Jurkat, Clone E6-1 (cell line): Measurements from ENCODE around the gene HMMR. TPM values are rescaled to one million over a fixed set of nuclear protein-coding genes. Genes with fewer than 3 reads are reported as not detected.
"Not testable (repeated sequence)": the region's sequence is repeated elsewhere in the genome, so short reads cannot be mapped to it uniquely, and the experiment has no call there.

Source experiments
- DNase-seq: peaks from one replicate; pipeline ENCODE4 v3.0.0-alpha.2; 2011; ENCODE audit warnings: low read depth, low spot score
- H3K4me3 ChIP-seq: 2 replicates; pipeline ENCODE4 v1.5.1; 2011; ENCODE audit warnings: mild to moderate bottlenecking, low read length, control low read depth, moderate library complexity
- polyA plus RNA-seq: library from polyadenylated mRNA; unstranded; fragments of >200 nt; gene quantifications from one replicate; pipeline ENCODE4 v1.2.1, GENCODE V29; 2012; ENCODE audit warnings: missing spikeins; ENCODE audit not compliant: insufficient read length, insufficient read depth

HMMR gene
- polyA plus RNA-seq: 90.0 TPM

- H3K4me3 ChIP-seq: peak within 1 kb of the TSS; percentile 79
- DNase-seq: peak; percentile 41
Observed at GRCh38 chr5:163460562-163461171, at the start of gene HMMR. TSS of gene HMMR (plus strand) at chr5:163460632. CDS start at chr5:163460693, 61 bp downstream.

GRCh38 chr5:163415673-163416072 is 44.8 kb upstream of the HMMR start:
- not testable (repeated sequence) for H3K4me3 ChIP-seq, DNase-seq

GRCh38 chr5:163424836-163425235 is 35.6 kb upstream of the HMMR start:
- H3K4me3 ChIP-seq: no peak overlapping the region
- no peak for DNase-seq

GRCh38 chr5:163426128-163426527 is 34.3 kb upstream of the HMMR start:
- not testable (repeated sequence) for H3K4me3 ChIP-seq, DNase-seq

GRCh38 chr5:163432544-163432943 is 27.9 kb upstream of the HMMR start:
- DNase-seq: no peak
- no peak overlapping the region for H3K4me3 ChIP-seq

DNA sequence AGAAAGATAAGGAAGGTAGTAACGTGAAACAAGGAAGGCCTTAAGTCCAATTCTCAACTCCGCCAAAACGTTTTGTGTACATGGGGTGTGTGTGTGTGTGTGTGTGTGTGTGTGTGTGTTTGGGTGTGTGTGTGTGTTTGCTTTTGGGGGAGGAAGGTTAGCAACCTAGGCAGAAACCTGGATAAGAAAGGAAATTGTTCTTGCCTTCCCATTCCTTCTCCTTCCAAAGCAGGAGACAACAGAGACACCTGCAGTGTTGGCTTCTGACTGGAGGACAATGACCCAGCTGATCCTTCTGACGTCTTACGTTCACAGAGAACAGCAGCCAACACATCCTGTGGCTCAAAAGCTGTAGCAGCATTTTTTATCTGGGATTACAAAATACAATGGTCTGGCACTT is 27.2 kb upstream of the HMMR start:
- no peak for DNase-seq
- no peak overlapping the region for H3K4me3 ChIP-seq

GRCh38 chr5:163434401-163434866 is 26.0 kb upstream of the HMMR start:
- no peak overlapping the region for H3K4me3 ChIP-seq
- DNase-seq: no peak

GRCh38 chr5:163436515-163436914 is 23.9 kb upstream of the HMMR start:
- H3K4me3 ChIP-seq: peak overlapping the region; percentile 87

GRCh38 chr5:163437011-163437308 is 23.5 kb upstream of the HMMR start:
- DNase-seq: no peak
- peak overlapping the region; percentile 87 for H3K4me3 ChIP-seq

More at GRCh38 chr5:163436515-163436914, 23.9 kb upstream of the HMMR start:
- no peak for DNase-seq

- H3K4me3 ChIP-seq: peak within 1 kb of the TSS; percentile 87
- DNase-seq: peak; percentile 93
Observed at GRCh38 chr5:163437309-163438182, 22.9 kb upstream of the HMMR start, which contains the start of gene CCNG1. TSS of gene CCNG1 (plus strand) at chr5:163437595. CDS start at chr5:163439257, 1,662 bp downstream.

DNA sequence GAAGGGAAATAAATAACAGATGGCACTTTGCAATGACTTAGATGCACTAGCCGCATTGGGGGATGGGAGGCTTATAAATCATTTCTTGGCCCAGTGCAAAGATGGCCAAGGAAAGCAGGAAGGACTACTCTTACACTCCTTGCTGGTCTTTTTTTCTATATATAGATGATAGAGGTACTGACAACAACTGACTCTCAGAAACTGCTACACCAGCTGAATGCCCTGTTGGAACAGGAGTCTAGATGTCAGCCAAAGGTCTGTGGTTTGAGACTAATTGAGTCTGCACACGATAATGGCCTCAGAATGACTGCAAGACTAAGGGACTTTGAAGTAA is 21.4 kb upstream of the HMMR start:
- no peak overlapping the region for H3K4me3 ChIP-seq
- peak; percentile 27 for DNase-seq

GRCh38 chr5:163440954-163441353 is 19.5 kb upstream of the HMMR start:
- no peak for DNase-seq

GRCh38 chr5:163444526-163444925 is 15.9 kb upstream of the HMMR start:
- no peak for DNase-seq
- H3K4me3 ChIP-seq: no peak overlapping the region

More at GRCh38 chr5:163440954-163441353, 19.5 kb upstream of the HMMR start:
- no peak overlapping the region for H3K4me3 ChIP-seq

GRCh38 chr5:163445345-163445744 is 15.1 kb upstream of the HMMR start:
- H3K4me3 ChIP-seq: no peak overlapping the region
- DNase-seq: no peak

DNA sequence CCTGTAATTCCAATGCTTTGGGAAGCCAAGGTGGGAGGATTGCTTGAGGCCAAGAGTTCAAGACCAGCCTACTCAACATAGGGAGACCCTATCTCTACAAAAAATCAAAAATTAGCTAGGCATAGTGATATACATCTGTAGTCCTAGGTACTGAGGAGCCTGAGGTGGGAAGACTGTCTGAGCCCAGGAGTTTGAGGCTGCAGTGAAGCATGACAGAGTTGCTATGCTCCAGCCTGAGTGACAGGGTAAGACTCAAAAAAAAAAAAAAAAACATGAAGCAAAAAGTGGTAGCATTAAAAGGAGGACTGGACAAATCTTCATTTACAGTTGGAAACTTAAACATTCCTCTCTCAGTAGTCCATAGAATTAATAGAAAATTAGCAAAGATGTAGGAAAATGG is 13.2 kb upstream of the HMMR start:
- no peak for DNase-seq
- no peak overlapping the region for H3K4me3 ChIP-seq

DNA sequence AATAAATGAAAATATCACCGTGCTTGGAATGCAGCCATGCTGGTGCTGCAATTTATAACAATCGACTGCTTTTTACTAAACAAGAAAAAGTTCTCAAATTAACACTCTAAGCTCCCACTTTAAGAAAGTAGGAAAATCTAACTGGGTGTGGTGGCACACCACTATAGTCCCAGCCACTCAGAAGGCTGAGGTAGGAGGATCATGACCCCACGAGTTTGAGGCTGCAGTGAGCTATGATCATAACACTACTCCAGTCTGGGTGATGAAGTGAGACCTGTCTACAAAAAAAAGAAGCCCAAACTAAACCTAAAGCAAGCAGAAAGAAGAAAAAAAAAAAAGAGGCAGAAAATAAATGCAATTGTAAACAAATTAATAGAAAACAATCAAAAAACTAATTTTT is 12.6 kb upstream of the HMMR start:
- DNase-seq: no peak
- no peak overlapping the region for H3K4me3 ChIP-seq

- DNase-seq: no peak
- no peak overlapping the region for H3K4me3 ChIP-seq
Observed at GRCh38 chr5:163448491-163448890, 11.9 kb upstream of the HMMR start.

GRCh38 chr5:163451489-163451888 is 8.9 kb upstream of the HMMR start:
- no peak overlapping the region for H3K4me3 ChIP-seq
- DNase-seq: no peak

DNA sequence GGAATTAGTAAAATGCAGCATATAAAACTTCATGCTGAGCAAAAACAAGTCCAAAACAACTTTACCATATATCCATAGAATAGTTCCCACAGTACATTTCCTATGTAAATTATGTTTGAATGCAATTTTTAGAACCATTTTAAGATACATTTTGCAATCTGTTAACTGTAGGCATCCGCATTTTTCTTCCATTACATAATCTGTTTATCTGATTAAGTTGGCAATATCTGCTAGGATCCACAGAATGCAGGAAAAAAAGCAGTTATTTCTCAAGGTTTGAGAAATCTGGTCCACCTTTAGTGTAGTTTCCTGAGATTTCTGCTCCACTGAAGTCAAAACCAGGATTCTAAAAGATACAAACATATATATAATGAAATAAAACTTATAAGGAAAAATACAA is 6.7 kb upstream of the HMMR start:
- DNase-seq: no peak

GRCh38 chr5:163455406-163455805 is 5.0 kb upstream of the HMMR start:
- DNase-seq, H3K4me3 ChIP-seq: not testable (repeated sequence)

More for the DNA sequence above, 6.7 kb upstream of the HMMR start:
- H3K4me3 ChIP-seq: no peak overlapping the region
